HG02623 (cell line): ENCODE results near the gene LUC7L3.
"Not testable (repeated sequence)": the region's sequence is repeated elsewhere in the genome, so short reads cannot be mapped to it uniquely, and the experiment has no call there.

Source experiments
- ATAC-seq: cut with Tn5 transposase; IDR thresholded peaks from one replicate; pipeline ENCODE4 v1.9.1; 2021; ENCODE audit warnings: moderate library complexity; ENCODE audit not compliant: unreplicated experiment

LUC7L3 gene

GRCh38 chr17:50781167-50781566, 61.8 kb downstream of the LUC7L3 start:
- ATAC-seq, result no peak

GRCh38 chr17:50783193-50783660, 63.8 kb downstream of the LUC7L3 start:
- no peak for ATAC-seq

- no peak for ATAC-seq
Observed at GRCh38 chr17:50783905-50784304, 64.5 kb downstream of the LUC7L3 start.

- ATAC-seq, result no peak
Observed at GRCh38 chr17:50785126-50785525, 65.7 kb downstream of the LUC7L3 start.

- ATAC-seq, result no peak
Observed at GRCh38 chr17:50785946-50786570, 66.7 kb downstream of the LUC7L3 start.

- no peak for ATAC-seq
Observed at GRCh38 chr17:50787106-50787505, 67.7 kb downstream of the LUC7L3 start.

GRCh38 chr17:50790618-50791017, 71.2 kb downstream of the LUC7L3 start:
- ATAC-seq, result no peak

- no peak for ATAC-seq
Observed at GRCh38 chr17:50792132-50792531, 72.7 kb downstream of the LUC7L3 start.

- ATAC-seq, result no peak
Observed at GRCh38 chr17:50793007-50793406, 73.6 kb downstream of the LUC7L3 start.

GRCh38 chr17:50794361-50794760, 75.0 kb downstream of the LUC7L3 start:
- ATAC-seq, result no peak

GRCh38 chr17:50797135-50797810, 77.9 kb downstream of the LUC7L3 start:
- no peak for ATAC-seq

GRCh38 chr17:50798424-50799288, 79.3 kb downstream of the LUC7L3 start:
- ATAC-seq, result no peak

GRCh38 chr17:50799582-50799981, 80.2 kb downstream of the LUC7L3 start:
- ATAC-seq, result no peak

GRCh38 chr17:50800196-50800700, 80.8 kb downstream of the LUC7L3 start:
- no peak for ATAC-seq

GRCh38 chr17:50802609-50803571, 83.5 kb downstream of the LUC7L3 start:
- no peak for ATAC-seq

GRCh38 chr17:50803676-50804075, 84.3 kb downstream of the LUC7L3 start:
- ATAC-seq, result no peak

GRCh38 chr17:50804749-50805475, 85.5 kb downstream of the LUC7L3 start:
- ATAC-seq, result not testable (repeated sequence)

- ATAC-seq, result no peak
Observed at GRCh38 chr17:50805486-50805885, 86.1 kb downstream of the LUC7L3 start.
